PC-9 (cell line): ENCODE results near the gene PIK3C3.

Source experiments
- EZH2 ChIP-seq: fragments of 200-600 bp; sonication (generic); IDR thresholded peaks from 2 replicates; pipeline ENCODE4 v1.8.0; 2017; ENCODE audit warnings: antibody characterized with exemption, low read depth
- TF ChIP-seq, protein P1 (sequence below): fragments of 200-600 bp; sonication (generic); conservative IDR thresholded peaks from 2 replicates; pipeline ENCODE4 v1.6.1; 2017; ENCODE audit warnings: mixed run types, antibody characterized with exemption, mild to moderate bottlenecking, moderate library complexity

- TF ChIP-seq, protein P1, sequence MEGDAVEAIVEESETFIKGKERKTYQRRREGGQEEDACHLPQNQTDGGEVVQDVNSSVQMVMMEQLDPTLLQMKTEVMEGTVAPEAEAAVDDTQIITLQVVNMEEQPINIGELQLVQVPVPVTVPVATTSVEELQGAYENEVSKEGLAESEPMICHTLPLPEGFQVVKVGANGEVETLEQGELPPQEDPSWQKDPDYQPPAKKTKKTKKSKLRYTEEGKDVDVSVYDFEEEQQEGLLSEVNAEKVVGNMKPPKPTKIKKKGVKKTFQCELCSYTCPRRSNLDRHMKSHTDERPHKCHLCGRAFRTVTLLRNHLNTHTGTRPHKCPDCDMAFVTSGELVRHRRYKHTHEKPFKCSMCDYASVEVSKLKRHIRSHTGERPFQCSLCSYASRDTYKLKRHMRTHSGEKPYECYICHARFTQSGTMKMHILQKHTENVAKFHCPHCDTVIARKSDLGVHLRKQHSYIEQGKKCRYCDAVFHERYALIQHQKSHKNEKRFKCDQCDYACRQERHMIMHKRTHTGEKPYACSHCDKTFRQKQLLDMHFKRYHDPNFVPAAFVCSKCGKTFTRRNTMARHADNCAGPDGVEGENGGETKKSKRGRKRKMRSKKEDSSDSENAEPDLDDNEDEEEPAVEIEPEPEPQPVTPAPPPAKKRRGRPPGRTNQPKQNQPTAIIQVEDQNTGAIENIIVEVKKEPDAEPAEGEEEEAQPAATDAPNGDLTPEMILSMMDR = no peak
- TF ChIP-seq EZH2 = no peak
These were observed 49.6 kb downstream of the PIK3C3 start for GRCh38 chr18:42004653-42005052.
